22Rv1 (cell line): Measurements from ENCODE around the gene TRUB1.

ENCODE experiments used
- H3K27ac ChIP-seq: fragments of 450-650 bp; 2 replicates; pipeline ENCODE4 v1.5.1; 2017
- ZFX ChIP-seq: fragments of 450-650 bp; IDR thresholded peaks from 2 replicates; pipeline ENCODE4 v1.6.1; 2017; ENCODE audit warnings: antibody characterized with exemption, borderline replicate concordance
- TF ChIP-seq, protein P1 (sequence below): fragments of 450-650 bp; IDR thresholded peaks from 2 replicates; pipeline ENCODE4 v1.5.1; 2017; ENCODE audit warnings: mild to moderate bottlenecking

TRUB1 gene

DNA sequence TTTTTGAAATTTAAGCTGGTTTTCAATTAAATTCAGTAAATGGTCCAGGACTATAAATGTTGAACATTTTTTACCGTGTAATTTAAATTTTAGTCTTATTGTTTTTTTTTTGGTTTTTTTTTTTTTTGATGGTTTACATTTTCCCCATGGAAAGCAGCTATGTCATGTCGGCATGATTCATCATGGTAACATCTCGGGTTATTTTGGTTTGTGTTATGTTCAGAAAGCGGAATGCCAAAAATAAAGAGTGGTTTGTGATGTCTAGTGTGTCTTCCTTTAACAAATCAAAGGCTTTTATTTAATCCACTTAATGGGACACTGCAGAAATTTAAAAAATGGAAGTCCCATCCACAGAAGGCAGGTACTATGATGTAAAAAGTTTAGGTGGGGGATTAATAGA is 58.5 kb downstream of the TRUB1 start:
- no peak overlapping the region for H3K27ac ChIP-seq
- no peak for TF ChIP-seq ZFX
- TF ChIP-seq, protein P1, sequence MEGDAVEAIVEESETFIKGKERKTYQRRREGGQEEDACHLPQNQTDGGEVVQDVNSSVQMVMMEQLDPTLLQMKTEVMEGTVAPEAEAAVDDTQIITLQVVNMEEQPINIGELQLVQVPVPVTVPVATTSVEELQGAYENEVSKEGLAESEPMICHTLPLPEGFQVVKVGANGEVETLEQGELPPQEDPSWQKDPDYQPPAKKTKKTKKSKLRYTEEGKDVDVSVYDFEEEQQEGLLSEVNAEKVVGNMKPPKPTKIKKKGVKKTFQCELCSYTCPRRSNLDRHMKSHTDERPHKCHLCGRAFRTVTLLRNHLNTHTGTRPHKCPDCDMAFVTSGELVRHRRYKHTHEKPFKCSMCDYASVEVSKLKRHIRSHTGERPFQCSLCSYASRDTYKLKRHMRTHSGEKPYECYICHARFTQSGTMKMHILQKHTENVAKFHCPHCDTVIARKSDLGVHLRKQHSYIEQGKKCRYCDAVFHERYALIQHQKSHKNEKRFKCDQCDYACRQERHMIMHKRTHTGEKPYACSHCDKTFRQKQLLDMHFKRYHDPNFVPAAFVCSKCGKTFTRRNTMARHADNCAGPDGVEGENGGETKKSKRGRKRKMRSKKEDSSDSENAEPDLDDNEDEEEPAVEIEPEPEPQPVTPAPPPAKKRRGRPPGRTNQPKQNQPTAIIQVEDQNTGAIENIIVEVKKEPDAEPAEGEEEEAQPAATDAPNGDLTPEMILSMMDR = no peak

DNA sequence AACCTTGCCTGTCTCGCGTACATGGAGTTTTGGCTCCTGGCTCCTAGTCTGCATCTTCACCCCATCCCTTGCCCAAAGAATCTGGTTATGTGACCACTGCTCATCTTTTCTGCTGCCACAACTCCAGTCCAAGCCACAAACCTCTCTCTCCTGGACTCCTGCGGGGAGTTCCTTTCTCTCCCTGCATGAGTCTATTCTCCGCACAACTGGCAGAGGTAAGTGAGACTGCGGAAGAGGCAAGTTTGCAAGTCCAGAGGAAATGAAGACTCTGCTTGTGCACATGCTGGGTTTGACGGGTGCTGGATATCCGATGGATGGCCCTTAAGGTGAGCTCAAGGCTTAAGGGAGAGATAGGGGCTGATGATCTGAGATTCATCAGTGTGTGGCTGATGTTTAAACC is 61.0 kb downstream of the TRUB1 start:
- TF ChIP-seq ZFX = no peak
- TF ChIP-seq, protein P1 = no peak
- no peak overlapping the region for H3K27ac ChIP-seq

DNA sequence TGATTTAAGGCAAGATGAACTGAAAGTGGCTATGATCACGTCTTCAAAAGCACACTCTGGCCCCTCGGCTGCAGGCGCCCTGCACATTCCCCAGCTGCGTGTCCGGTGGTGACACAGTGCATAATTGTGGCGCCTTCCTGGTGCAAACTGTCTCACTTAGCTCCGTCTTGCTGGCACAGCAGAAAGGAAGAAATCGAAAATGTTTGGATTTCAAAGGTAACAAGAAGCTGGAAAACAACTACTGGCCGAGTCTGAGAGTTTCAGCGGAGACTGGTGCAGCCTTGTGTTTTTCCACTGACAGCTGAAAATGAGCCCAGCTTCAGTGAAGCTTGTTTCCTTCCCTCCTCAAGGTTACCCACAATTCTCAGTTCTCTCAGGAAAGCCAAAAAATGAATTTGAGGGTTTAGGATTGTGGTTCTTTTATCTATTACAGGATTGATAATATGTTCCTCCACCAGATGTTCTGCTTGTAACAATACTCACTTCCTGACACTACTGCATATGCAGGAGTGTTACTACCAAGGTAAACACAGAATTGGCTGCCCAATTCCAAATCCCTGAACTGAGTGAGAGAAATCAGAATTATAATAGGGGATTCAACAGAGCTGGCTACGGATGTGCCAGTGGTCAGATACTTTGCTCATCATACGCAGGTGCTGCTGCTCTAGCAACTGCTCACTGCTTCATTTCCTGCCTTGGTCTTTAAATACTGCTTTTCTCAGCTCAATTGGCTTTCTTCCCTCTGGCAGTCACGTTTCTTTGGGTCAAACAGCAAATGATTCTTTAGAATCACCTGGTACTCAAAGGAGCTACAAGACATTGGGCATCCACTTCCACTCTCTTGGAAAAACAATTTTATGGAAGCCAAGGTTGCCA is 63.7 kb downstream of the TRUB1 start:
- TF ChIP-seq, protein P1 = no peak
- no peak for TF ChIP-seq ZFX
- H3K27ac ChIP-seq = no peak overlapping the region

DNA sequence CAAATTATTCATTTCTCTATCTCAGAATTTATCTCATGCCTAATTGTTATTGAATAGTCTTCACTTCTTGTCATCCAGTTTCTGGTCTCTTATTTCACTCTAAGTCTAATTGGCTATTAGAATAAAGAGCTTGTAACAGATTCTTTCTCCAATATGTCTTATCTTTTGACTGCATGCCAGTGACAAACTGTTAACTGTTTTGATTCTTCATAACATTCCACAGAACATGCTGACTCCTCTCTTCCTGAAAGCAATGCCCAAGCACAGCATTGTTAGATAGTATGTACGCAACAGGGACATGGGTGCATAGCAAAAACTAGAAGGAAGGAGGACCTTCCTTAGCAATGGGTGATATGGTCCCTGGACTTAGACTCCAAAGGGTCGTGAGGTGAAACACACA is 65.4 kb downstream of the TRUB1 start:
- TF ChIP-seq, protein P1 = no peak
- TF ChIP-seq ZFX = no peak
- no peak overlapping the region for H3K27ac ChIP-seq

DNA sequence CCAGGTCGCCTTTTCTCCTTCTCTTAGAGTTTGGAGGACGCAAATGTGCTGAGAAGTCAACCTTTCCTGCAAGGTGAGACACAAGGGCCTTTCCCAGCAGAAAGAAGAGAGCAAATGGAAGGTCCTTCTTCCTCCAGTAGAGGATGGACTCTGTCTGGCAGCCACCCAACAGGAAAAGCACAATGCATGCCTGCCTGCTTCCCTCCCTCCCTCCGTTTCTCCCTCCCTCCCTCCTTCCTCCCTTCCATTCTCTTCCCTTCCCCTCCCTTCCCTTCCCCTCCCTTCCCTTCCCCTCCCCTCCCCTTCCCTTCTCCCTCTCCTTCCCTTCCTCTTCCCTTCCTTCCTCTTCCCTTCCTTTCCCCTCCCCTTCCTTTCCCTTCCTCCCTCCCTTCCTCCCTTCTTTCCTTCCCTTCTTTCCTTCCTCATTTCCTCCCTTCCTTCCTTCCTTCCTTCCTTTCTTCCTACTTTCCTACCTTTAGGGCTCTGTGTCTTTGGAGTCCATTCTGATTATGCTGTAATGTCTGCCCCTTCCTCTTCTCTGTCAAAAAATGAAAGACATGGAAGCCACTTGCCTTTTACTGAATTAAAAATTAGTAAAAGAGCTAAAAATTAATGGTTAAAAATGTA is 66.4 kb downstream of the TRUB1 start:
- no peak for TF ChIP-seq ZFX
- TF ChIP-seq, protein P1 = no peak
- H3K27ac ChIP-seq = no peak overlapping the region

DNA sequence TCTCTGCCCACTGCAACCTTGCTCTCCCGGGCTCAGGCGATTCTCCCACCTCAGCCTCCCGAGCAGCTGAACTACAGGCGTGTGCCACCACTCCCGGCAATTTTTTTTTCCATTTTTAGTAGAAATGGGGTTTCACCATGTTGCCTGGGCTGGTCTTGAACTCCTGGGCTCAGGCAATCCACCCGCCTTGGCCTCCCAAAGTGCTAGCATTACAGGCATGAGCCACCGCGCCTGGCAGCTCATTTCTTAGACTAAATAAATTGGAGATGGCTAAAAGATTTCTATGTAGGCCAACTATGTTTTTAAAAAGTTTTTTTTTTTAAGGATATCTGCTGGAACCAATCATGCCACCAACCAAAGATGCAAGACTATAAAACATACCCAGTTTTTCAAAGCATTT is 67.8 kb downstream of the TRUB1 start:
- TF ChIP-seq ZFX = no peak
- TF ChIP-seq, protein P1 = no peak
- no peak overlapping the region for H3K27ac ChIP-seq
